Kidney epithelial cell (primary cell): ENCODE results near the gene WDR18. TPM values are rescaled to one million over a fixed set of nuclear protein-coding genes. Genes with fewer than 3 reads are reported as not detected.

Source experiments
- DNase-seq: peaks from one replicate; pipeline ENCODE4 v3.0.0-alpha.2; 2010; ENCODE audit warnings: low read depth
- H3K27me3 ChIP-seq: 2 replicates; pipeline ENCODE4 v1.6.0; 2011; ENCODE audit warnings: low read length; ENCODE audit not compliant: control insufficient read depth, insufficient read depth
- H3K36me3 ChIP-seq: 2 replicates; pipeline ENCODE4 v1.5.1; 2011; ENCODE audit warnings: low read length; ENCODE audit not compliant: control insufficient read depth, insufficient read depth
- H3K4me3 ChIP-seq: 2 replicates; pipeline ENCODE4 v1.5.1; 2011; ENCODE audit warnings: low read depth, mild to moderate bottlenecking, control low read depth, low read length
- total RNA-seq: library from RNA; depleted of rRNA; stranded (reverse); fragments of >200 nt; gene quantifications from 2 replicates; pipeline ENCODE4 v1.2.3, GENCODE V29; 2015
- TF ChIP-seq, protein P1 (sequence below): IDR thresholded peaks from 2 replicates; pipeline ENCODE4 v1.5.1; 2011; ENCODE audit warnings: mild to moderate bottlenecking, moderate library complexity, low read length, control low read depth, inconsistent platforms; ENCODE audit not compliant: insufficient read depth, poor library complexity, severe bottlenecking

The WDR18 gene
- total RNA-seq, 1 donor from 2014 or later: 54.6 TPM

DNA sequence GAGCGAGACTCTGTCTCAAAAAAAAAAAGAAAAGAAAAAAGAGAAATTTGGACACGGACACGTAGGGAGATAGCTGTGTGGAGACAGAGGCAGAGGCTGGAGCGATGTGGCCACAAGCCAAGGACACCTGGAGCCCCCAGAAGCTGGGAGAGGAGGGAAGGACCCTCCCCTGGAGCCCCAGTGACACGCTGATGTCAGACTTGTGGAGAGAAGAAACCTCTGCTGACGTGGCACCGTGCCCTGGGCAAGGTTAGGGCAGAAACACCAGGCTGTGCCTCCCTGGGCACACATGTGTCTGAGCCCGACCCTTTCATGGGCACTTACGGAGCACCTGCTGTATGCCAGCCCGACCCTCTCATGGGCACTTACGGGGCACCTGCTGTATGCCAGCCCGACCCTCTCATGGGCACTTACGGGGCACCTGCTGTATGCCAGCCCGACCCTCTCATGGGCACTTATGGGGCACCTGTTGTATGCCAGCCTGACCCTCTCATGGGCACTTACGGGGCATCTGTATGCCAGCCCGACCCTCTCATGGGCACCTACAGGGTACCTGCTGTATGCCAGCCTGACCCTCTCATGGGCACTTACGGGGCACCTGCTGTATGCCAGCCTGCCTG lies 40.5 kb upstream of the WDR18 start:
- Histone ChIP-seq H3K36me3 (no peaks in the 10 kb centered on the region), H3K27me3 (no peaks in the 10 kb centered on the region), H3K4me3 (no peak overlapping the region)
- DNase-seq: no peak
- TF ChIP-seq, protein P1, sequence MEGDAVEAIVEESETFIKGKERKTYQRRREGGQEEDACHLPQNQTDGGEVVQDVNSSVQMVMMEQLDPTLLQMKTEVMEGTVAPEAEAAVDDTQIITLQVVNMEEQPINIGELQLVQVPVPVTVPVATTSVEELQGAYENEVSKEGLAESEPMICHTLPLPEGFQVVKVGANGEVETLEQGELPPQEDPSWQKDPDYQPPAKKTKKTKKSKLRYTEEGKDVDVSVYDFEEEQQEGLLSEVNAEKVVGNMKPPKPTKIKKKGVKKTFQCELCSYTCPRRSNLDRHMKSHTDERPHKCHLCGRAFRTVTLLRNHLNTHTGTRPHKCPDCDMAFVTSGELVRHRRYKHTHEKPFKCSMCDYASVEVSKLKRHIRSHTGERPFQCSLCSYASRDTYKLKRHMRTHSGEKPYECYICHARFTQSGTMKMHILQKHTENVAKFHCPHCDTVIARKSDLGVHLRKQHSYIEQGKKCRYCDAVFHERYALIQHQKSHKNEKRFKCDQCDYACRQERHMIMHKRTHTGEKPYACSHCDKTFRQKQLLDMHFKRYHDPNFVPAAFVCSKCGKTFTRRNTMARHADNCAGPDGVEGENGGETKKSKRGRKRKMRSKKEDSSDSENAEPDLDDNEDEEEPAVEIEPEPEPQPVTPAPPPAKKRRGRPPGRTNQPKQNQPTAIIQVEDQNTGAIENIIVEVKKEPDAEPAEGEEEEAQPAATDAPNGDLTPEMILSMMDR: no peak

GRCh38 chr19:944171-944567 lies 40.0 kb upstream of the WDR18 start:
- Histone ChIP-seq H3K36me3 (no peaks in the 10 kb centered on the region), H3K27me3 (no peaks in the 10 kb centered on the region), H3K4me3 (no peak overlapping the region)
- TF ChIP-seq, protein P1: no peak
- DNase-seq: no peak

DNA sequence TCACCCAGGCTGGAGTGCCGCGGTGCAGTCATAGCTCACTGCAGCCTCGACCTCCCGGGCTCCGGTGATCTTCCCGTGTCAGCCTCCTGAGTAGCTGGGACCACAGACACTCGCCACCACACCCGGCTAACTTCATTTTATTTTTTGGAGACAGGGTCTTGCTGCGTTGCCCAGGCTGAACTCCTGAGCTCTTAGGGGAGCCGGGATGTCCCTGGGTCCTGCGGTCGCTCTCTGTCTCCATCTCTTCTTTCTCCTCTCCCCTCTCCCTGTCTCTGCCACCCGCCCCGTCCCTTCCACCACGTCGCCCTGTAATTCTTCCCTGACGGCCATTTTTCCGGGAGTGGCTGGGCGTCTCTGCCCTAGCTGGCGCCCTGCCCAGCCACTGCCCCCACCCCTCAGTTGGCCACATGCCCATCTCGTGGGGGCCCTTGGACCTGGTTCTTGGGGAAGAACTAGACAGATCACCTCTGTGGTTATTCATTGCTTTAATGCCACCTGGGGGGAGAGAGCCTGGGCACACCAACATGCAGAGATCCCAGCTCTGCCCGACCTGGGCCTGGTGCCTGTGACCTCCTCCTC lies 39.4 kb upstream of the WDR18 start:
- TF ChIP-seq, protein P1: no peak
- no peak overlapping the region for H3K4me3 ChIP-seq
- no peaks in the 10 kb centered on the region for H3K27me3 ChIP-seq
- DNase-seq: no peak
- H3K36me3 ChIP-seq: no peaks in the 10 kb centered on the region

DNA sequence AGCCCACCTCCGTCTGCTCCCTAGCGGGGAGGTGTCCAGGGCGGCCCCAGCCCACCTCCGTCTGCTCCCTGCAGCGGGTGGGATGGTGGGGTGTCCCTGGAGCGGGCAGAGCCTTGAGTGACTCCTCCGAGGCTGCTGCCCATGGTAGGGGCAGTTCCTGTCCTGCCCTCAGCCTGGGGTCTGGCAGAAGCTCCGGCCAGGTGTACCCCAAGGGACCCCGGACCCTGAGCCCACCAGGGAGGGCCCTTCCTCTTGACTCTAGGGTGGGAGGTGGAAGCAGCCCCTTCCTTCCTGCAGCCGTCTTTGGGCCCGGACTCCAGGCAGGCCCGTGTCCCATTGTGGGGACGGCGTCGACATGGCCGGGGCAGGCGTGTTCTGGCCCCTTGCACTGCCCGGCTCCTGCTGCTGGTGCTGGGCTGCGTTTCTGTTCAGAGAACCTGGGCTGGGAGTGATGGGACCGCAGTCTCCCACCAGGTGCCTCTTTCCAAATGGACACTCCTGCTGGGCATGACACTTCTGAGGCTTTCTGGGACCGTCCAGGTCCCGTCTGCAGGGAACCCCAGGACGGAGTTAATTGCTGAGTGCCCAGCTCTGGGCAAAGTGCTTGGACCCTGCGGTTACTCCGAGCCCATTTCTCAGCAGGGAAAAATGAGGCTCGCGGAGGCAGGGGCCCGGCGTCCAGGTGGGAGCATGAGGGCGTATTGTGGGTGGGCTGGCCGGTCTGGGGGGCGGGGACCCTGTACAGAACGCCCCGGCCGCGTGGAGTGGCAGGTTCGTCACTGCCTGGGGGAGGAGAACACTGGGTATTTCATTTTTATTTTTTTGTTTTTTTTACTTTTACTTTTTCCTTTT lies 38.5 kb upstream of the WDR18 start:
- TF ChIP-seq, protein P1: no peak
- Histone ChIP-seq H3K36me3 (no peaks in the 10 kb centered on the region), H3K27me3 (no peaks in the 10 kb centered on the region), H3K4me3 (no peak overlapping the region)
- DNase-seq: no peak

DNA sequence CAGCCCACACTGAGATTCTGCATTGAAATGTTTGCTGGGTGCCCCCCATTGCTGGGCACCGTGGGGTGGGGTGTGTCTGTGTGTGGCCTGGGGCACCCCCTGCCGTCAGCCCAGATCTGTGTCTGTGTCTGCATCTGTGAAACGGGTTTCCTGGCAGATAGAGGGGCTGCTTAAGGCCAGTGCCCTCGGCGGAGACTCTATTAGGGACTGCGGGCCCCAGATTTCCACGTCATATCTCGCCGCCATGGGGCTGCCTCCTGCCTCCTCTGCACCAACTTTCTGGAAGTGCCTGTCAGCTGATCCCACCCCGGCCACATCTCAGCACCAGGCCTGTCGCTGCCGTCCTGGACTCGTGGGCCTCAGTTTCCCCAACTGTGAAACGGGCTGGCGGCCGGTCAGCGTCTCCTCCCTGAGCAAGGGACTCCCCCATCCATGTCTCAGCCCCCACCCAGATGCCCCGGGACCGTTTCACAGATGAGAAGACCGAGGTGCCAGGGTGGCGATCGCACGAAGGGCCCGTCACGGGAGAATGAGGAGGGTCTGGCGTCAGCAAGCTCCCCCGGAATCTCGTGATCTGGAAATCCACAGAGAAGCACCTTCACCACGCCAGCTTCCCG lies 36.9 kb upstream of the WDR18 start:
- TF ChIP-seq, protein P1: no peak
- no peaks in the 10 kb centered on the region for H3K36me3 ChIP-seq

More for the DNA sequence above, 36.9 kb upstream of the WDR18 start:
- H3K4me3 ChIP-seq: no peak overlapping the region
- DNase-seq: no peak
- no peaks in the 10 kb centered on the region for H3K27me3 ChIP-seq
